IMR-90 (cell line): ENCODE data around the gene ABCA3.

Experiments used
- POLR2A ChIP-seq: IDR thresholded peaks from 2 replicates; pipeline ENCODE4 v1.6.1; 2012; ENCODE audit warnings: mild to moderate bottlenecking, low read depth, low read length
- TF ChIP-seq, protein P1 (sequence below): fragments of 150-350 bp; IDR thresholded peaks from 2 replicates; pipeline ENCODE4 v1.6.1; 2016; ENCODE audit warnings: low read depth, mild to moderate bottlenecking, low read length, moderate library complexity, borderline replicate concordance

DNA sequence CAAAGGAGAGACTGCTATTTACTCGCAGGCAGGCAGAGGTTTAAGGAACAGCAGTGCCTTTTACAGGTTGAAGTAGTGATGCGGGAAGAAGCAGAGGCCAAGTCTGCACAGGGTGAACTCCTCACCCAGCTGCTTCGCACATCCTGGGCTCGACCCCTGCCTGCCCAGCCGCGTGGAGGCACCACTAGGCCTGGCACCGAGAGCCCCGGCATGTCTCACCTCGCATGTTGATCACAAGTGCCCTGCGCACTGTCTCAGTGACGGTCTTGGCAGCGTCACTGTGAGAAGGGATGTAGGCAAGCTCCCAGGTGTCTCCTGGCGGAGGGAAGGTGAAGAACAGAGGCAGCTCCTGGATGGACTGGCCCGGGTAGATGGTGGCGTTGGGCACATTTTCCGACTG, 14.7 kb downstream of the ABCA3 start:
- TF ChIP-seq, protein P1, sequence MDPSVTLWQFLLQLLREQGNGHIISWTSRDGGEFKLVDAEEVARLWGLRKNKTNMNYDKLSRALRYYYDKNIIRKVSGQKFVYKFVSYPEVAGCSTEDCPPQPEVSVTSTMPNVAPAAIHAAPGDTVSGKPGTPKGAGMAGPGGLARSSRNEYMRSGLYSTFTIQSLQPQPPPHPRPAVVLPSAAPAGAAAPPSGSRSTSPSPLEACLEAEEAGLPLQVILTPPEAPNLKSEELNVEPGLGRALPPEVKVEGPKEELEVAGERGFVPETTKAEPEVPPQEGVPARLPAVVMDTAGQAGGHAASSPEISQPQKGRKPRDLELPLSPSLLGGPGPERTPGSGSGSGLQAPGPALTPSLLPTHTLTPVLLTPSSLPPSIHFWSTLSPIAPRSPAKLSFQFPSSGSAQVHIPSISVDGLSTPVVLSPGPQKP, result no peak
- no peak for TF ChIP-seq POLR2A
